A549 (cell line): Measurements from ENCODE around the gene L3MBTL4.

Source experiments
- NFE2L2 ChIP-seq: fragments of 150-350 bp; conservative IDR thresholded peaks from 2 replicates; pipeline ENCODE4 v1.6.1; 2014; ENCODE audit warnings: low read length
- POLR2A ChIP-seq: IDR thresholded peaks from 2 replicates; pipeline ENCODE4 v1.6.1; 2012; ENCODE audit warnings: mild to moderate bottlenecking, low read length
- RAD21 ChIP-seq, 2 experiments: fragments of >200 bp in 1 of 2; sonication (Bioruptor Twin) in 1 of 2; formaldehyde crosslinking in 1 of 2; IDR thresholded peaks in 1 of 2; conservative IDR thresholded peaks in 1 of 2; 2 replicates in 1 of 2; 3 replicates in 1 of 2; pipeline ENCODE4 v1.6.1; 2012 to 2018; ENCODE audit warnings: inconsistent platforms in 1 of 2

- TF ChIP-seq NFE2L2 (no peak), RAD21 (conservative IDR thresholded peaks at IDR 0.05 in 1 of 2, IDR thresholded peaks at IDR 0.05 in 1 of 2) (no peak), POLR2A (no peak)
These were observed 198.8 kb downstream of the L3MBTL4 start for GRCh38 chr18:6215888-6216287.
